GM10248 (cell line): ENCODE measurements around the gene MTCL1.

Source experiments
- CTCF ChIA-PET: fragments of 300-600 bp; sonication (Branson Sonifier 250); formaldehyde crosslinking; extraction: SDS; loops from one replicate; lab custom pipeline; 2021; ENCODE audit warnings: antibody characterized with exemption; lab: Yijun Ruan, JAX
- POLR2A ChIA-PET: fragments of 350-650 bp; sonication (Branson Sonifier 250); formaldehyde crosslinking; extraction: SDS; loops from one replicate; lab custom pipeline; 2020; ENCODE audit warnings: antibody characterized with exemption; lab: Yijun Ruan, JAX
- DNase-seq: peaks from one replicate; pipeline ENCODE4 v3.0.0; 2012; ENCODE audit errors: extremely low spot score
- TF ChIP-seq, protein P1 (sequence below): IDR thresholded peaks from 2 replicates; pipeline ENCODE4 v1.5.1; 2012; ENCODE audit warnings: mild to moderate bottlenecking, low read depth; ENCODE audit errors: extremely low read depth, missing control alignments, control extremely low read depth

The MTCL1 gene

GRCh38 chr18:8659609-8660242 is 45.6 kb upstream of the MTCL1 start:
- ChIA-PET CTCF (interaction anchor here (1.3 to 1.9 kb wide), 5 partner anchors 51 to 377 kb away, joined by 3 to 5 read pairs (median 3); partner anchors contain the start of gene RAB12), POLR2A (no interaction called here)
- TF ChIP-seq, protein P1, sequence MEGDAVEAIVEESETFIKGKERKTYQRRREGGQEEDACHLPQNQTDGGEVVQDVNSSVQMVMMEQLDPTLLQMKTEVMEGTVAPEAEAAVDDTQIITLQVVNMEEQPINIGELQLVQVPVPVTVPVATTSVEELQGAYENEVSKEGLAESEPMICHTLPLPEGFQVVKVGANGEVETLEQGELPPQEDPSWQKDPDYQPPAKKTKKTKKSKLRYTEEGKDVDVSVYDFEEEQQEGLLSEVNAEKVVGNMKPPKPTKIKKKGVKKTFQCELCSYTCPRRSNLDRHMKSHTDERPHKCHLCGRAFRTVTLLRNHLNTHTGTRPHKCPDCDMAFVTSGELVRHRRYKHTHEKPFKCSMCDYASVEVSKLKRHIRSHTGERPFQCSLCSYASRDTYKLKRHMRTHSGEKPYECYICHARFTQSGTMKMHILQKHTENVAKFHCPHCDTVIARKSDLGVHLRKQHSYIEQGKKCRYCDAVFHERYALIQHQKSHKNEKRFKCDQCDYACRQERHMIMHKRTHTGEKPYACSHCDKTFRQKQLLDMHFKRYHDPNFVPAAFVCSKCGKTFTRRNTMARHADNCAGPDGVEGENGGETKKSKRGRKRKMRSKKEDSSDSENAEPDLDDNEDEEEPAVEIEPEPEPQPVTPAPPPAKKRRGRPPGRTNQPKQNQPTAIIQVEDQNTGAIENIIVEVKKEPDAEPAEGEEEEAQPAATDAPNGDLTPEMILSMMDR = no peak
- DNase-seq = no peak

GRCh38 chr18:8660316-8660715 is 45.0 kb upstream of the MTCL1 start:
- ChIA-PET CTCF (interaction anchor here (1.3 to 2.1 kb wide), 5 partner anchors 19 to 377 kb away, joined by 3 to 5 read pairs (median 3); partner anchors contain the start of gene RAB12), POLR2A (no interaction called here)
- TF ChIP-seq, protein P1 = no peak
- no peak for DNase-seq

DNA sequence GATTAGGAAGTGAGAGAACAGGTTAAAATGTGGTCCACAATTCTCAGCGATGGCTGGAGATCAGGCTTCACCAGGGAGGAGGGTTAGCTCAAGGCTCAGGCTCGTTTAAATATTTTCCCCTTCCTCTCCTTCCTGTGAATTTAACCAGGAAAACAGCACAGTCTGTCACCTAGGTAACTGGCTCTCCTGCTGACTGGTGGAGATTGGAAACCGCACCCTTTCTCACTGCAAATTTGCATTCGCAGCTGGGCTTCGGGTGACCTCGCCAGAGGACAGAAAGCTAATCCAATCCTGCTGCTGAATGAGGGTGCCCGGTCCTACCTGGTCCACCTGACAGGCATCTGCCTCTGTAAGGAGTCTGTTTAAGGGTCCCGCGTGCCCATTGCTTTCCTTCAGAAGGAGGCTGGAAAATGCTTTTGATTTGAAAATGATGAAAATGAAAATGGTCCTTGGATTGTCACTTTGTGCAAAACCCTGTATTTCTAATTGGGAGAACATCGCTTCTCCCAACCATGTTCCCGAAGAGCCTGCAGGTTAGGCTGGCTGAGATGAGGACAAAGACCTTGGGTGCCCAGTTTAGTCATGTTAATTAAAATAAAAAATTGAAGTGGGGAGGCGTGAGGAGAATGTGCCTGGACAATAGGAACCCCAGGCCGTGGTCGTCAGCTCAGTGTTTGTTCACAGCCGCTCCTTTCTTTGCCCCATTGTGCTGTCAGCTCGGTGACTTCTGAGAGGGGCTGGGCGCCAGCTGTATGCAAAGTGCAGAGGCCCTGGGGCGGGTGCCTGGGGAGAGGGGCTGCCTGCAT is 43.4 kb upstream of the MTCL1 start:
- CTCF ChIA-PET = interaction anchor here (1.4 to 3.1 kb wide), 3 partner anchors 9 to 27 kb away, joined by 3 to 20 read pairs (median 4); no protein-coding TSS in a partner anchor

GRCh38 chr18:8662560-8663255 is 42.6 kb upstream of the MTCL1 start:
- TF ChIP-seq, protein P1 = no peak
- DNase-seq = no peak
- ChIA-PET POLR2A (no interaction called here), CTCF (interaction anchor here (1.4 to 3.1 kb wide), 2 partner anchors 10 to 28 kb away, joined by 3 to 20 read pairs; no protein-coding TSS in a partner anchor)

More for the DNA sequence above, 43.4 kb upstream of the MTCL1 start:
- POLR2A ChIA-PET = no interaction called here
- DNase-seq = no peak
- TF ChIP-seq, protein P1 = no peak

GRCh38 chr18:8667846-8668245 is 37.5 kb upstream of the MTCL1 start:
- ChIA-PET POLR2A (no interaction called here), CTCF (interaction anchor here (1.3 to 1.6 kb wide), 3 partner anchors 12 to 19 kb away, joined by 3 to 6 read pairs (median 5); no protein-coding TSS in a partner anchor)
- TF ChIP-seq, protein P1 = no peak
- DNase-seq = no peak

DNA sequence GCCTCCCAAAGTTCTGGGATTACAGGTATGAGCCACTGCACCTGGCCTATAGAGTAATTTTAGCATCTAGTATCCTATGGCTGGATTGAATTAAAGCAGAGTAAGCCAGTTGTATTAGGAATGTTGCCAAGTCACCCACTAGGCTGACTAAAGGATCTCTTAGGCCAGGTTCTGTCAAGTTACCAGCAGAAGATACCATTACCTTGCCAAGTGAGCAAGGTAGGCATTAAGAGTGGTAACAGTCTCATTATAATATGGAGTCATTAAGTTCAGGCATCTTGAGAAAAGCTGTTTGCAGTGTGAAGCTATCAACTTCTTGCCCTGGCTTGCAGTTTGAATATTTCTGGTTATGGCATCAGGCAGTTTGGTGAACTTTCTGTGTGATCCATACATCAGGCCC is 37.0 kb upstream of the MTCL1 start:
- no peak for DNase-seq
- ChIA-PET CTCF (interaction anchor here (1.0 to 1.6 kb wide), 4 partner anchors 12 to 19 kb away, joined by 3 to 6 read pairs (median 4); no protein-coding TSS in a partner anchor), POLR2A (no interaction called here)
- TF ChIP-seq, protein P1 = no peak
